GM03348 (cell line): Measurements from ENCODE around the gene MORF4L1.
"Not testable (repeated sequence)": the region's sequence is repeated elsewhere in the genome, so short reads cannot be mapped to it uniquely, and the experiment has no call there.

Experiments
- DNase-seq: peaks from one replicate; pipeline ENCODE4 v3.0.0; 2012; ENCODE audit warnings: low spot score

Gene MORF4L1, protein sequence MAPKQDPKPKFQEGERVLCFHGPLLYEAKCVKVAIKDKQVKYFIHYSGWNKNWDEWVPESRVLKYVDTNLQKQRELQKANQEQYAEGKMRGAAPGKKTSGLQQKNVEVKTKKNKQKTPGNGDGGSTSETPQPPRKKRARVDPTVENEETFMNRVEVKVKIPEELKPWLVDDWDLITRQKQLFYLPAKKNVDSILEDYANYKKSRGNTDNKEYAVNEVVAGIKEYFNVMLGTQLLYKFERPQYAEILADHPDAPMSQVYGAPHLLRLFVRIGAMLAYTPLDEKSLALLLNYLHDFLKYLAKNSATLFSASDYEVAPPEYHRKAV

DNA sequence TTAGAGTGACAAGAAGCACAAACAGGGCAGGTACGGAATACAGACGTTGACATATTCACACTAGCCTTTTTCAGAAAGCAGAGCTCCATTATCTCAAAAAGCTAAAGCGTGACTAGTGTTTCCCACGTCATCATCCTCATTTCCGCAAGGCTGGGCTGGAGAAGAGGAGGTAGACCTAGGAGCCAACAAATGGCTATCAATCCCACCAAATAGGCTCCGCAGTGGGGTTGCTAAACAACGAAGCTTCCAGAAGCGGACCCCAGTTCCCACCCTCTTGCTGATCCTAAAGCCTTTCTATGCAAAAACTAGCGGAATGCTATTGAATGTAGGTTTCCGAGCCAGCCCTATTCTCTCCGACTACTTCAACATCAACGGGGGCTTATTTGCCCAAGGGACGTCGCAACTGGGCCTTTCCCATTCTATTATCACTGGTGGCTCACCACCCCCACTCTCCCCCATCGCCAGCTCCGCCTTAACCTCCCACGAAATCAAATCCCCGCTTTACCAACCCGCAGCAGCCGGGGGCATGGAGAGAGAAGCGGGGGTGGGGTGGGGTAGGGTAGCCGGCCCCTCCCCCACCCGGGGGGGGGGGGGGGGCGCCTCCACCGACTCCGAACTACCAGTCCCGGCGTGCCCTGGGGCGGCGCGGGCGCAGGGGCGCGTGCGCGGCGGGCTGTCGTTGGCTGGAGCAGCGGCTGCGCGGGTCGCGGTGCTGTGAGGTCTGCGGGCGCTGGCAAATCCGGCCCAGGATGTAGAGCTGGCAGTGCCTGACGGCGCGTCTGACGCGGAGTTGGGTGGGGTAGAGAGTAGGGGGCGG, at the start of gene MORF4L1:
Gene MORF4L1, plus strand, starts transcription at position 736 of the 817 bp plus-strand sequence. CDS start 128 bp downstream, outside the sequence.
- peak; percentile 98 for DNase-seq

DNA sequence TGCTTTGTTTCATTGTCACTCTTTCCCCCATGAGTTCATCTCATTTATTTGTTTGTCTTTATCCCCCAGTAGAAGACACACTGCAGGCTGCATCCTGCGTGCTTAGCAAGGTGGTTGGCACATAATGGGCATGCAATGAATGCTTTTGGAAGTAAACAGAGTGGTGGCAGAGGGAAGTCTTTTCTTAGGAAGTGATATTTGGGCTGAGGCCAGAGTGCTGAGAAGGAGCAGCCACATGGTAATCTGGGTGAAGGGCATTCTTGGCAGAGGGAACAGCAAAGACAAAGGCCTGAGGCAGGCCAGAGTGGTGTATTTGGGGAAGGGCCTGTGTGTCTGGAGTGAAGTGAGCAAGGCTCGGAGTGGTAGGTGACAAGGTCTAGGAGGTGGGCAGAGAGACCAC, 43.8 kb upstream of the MORF4L1 start:
- DNase-seq = no peak

DNA sequence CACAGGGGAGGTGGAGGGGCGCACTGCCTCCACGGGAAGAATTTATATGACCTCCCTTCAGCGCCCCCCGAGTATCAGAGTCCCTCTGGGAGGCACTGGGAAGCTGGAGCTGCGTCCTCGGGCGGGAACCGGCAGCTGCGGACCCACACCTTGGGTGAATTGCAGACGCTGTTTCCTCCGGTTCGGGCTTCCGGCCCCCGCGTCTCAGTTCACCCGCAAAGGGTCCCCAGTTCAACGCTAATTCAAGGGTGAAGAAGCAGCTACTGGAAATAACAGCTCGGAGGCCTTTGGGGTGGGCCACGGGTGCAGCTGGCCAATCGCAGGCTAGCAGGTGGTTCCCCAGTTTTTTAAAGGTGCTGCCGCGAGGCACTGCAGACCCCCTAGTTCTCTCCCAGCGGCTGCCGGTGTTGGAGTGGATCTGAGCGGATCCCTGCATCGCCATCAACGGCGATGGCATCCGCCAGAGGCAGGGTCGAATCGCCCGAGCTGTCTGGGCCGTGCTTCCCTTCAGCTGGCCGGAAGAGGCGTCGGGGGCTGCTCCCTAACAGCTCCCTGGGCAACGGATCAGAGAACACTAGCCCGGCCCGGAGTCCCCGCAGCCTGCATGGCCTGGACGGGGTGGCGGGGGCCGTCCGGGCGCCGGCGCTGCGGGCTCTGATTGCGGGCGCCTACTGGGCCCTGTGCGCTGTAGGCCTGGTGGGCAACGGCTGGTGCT, 42.0 kb upstream of the MORF4L1 start:
- no peak for DNase-seq

DNA sequence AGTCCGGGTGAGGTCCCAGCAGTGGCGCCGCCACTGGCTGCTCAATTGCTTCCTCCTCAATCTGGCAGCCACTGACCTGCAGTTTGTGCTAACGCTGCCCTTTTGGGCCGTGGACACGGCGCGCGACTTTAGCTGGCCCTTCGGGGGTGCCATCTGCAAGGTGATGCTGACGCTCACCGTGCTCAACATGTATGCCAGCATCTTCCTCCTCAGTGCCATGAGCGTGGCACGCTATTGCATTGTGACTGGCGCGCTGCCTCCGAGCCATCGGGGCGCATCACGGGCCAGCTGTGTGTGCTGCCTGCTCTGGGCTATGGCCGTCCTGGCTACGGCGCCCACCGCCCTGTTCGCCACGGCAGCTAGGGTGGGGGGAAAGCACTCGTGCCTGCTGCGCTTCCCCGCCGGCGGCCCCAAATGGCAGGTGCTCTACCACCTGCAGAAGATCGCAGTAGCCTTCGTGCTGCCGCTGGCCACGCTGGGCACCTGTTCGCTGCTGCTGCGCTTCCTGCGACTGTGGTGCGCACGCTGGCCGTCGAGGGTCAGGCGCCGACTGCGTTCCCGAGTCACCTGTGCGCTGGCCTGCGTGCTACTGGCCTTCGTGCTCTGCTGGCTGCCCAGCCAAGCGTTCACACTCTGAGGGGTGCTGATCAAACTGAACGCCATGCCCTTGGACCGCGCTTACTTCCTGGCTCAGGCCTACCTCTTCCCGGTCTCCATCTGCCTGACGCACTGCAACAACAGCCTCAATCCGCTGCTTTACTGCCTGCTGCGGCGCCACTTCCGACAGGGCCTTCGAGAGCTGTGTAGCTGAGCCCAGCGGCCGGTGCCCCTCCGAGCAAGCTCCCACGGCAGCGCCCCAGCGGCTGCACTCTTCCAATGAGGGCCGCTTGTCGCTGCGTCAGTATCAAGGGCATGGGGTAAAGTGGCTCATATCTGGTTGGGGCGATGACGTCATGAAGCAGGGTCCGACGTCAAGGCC, 41.2 kb upstream of the MORF4L1 start:
- no peak for DNase-seq

DNA sequence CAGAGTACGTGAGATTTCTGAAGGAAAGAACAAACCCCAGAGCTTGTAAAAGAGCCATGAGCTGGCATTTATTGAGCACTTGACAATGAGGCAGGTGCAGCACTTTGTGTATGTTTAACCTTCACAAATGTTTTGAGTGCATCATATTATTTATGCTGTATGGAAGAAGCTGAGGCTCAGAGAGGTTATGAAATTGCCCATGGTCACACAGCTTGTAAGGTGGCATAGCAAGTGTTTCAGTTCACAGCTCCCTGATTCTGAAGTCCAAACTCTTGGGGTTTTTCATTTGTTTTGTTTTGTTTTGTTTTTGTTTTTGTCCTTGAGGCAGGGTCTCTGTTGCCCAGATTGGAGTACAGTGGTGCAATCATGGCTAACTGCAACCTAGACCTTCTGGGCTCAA, 36.4 kb upstream of the MORF4L1 start:
- no peak for DNase-seq

DNA sequence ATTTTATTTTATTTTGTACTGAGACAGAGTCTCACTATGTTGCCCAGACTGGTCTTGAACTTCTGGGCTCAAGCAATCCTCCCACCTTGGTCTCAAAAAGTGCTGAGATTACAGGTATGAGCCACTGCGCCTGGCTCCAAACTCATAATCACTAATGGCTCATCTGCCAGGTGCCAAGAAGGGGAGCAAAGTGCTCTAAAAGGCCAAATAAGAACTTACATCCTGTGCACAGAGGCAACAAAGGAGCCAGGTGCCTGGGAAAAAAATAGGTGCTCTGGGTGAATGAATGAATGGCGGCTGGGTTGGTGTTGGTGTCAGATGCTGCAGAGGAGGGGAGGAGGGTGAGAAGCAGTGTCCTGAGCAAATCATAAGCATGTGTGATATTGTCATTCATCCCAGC, 35.6 kb upstream of the MORF4L1 start:
- DNase-seq = no peak

DNA sequence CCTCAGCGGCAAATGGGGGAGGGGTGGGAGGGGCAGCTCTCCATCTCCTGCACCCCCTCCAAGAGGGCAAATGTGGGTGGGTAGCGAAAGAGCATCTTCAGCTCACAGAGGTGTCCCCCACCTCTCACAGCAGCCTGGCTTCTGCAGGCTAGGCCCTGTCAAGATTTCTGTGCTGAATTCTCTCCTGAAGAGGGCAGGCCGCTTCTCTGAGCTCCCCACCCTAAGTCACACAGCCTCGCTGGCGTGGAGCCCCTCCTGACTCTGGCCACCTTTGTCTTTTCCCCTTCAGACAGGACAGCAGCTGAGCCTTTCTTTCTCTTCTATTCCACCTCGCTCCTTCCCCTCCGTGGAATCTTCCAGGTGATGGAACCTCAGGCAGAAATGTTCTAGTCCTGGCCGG, 35.1 kb upstream of the MORF4L1 start:
- no peak for DNase-seq

DNA sequence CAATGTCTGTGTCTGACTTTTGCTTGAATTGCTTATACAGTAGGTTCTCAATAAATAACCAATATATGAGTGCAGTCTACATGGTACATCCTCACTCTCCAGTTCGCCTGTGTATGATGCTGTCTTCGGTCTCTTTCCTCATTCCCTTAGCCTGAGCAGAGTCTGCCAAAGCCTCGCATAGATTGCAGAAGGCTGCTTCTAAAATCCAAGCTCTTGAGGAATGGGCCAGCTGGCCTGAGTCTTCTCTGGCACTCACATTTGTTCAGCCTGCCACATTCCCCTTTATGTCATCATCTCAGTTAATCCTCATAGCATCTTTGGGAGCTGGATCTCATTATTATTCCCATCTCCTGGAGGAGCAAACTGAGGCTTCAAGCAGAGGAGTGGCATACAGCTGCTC, 34.2 kb upstream of the MORF4L1 start:
- DNase-seq = peak; percentile 54

DNA sequence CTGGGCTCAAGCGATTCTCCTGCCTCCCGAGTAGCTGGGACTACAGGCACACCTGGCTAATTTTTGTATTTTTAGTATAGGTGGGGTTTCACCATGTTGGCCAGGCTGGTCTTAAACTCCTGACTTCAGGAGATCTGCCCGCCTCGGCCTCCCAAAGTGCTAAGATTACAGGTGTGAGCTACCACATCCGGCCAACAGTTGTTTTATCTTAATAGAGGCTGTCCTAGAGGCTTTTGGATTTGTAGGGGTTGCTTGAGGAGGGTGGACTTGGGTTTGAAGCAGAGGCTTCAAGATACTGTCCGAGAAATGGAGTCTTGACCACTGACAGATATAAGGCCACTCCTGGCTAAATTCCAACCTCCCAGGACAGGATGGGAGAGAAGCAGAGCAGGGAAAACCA, 33.5 kb upstream of the MORF4L1 start:
- DNase-seq = not testable (repeated sequence)

DNA sequence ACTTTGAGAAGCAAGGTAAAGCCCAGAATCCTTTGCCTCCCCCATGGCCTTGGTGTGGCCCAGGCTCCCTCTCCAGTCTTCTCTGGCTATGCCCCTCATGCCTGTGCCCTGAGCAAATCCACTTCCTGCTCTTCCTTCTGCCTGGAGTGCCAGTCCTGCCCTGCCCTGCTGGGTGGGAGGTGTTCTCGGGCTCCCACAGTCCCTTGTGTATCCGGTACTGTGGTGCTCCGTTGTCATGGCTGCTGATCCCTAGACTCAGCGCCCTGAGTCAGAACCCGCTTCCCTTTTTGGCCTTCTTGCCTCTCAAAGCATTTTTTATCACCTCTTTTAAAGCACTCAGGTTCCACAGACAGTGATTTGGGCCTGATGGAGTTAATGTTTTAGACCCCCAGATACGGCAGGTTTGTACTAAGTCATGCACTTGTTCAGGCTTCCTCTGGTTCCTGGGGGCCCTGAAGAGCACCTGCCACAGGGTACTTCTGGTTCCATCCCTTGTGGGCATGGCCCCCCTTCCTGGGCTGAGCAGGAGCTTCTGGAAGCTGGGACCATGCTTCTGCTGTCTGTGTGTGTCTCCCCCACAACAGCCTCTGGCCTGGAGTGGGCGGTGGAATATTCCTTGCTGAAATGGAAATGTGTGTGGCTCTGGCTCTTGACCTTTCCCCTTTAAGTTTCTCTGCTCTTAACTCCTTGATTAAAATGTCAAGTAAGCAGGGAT, 31.9 kb upstream of the MORF4L1 start:
- DNase-seq = no peak

DNA sequence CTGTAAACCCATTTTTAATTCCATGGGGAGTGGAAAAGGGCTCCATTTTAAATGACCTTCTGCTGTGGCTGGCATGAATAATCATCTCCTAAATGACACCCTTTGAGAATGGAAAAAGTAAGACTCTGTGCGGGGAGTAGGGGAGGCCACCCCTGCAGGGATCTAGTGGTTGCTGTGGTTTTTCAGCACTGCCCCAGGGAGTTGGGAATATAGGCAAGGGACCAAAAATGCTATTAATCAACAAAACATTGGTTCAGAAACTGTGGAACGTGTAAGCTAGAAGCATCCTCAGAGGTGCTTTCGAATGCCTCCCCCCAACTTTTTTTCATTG, 31.3 kb upstream of the MORF4L1 start:
- DNase-seq = peak; percentile 35

DNA sequence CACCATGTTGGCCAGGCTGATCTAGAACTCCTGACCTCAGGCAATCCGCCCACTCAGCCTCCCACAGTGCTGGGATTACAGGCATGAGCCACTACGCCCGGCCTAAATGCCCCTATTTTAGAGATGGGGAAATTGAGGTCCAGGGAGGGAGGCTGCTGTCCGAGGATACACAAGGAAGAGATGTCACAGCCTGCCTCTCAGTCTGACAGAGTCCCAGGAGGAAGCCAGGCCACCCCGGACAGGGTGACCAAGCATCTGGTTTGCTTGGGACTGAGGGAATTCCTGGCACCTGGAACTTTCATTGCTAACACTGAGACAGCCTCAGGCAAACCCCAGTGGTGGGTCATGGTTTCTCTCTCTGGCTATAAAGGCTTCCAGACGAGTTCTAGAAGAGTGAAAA, 30.8 kb upstream of the MORF4L1 start:
- no peak for DNase-seq

DNA sequence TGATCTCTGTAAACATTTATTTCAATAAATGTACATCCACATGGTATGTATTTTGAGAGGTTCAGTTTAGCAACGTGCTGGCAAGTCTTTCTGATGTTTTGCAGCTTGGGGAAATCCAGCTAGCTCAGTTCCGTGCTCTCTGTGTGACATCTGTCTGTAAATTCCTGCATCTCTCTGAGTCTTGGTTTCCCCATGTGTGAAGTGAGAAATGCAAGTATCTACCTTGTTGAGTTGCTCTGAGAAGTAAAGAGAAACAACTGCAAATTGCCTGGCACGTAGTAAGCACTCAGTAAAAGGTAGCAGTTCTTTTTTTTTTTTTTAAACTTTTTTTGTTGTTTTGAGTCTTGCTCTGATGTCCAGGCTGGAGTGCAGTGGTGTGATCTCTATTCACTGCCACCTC, 30.2 kb upstream of the MORF4L1 start:
- DNase-seq = no peak

DNA sequence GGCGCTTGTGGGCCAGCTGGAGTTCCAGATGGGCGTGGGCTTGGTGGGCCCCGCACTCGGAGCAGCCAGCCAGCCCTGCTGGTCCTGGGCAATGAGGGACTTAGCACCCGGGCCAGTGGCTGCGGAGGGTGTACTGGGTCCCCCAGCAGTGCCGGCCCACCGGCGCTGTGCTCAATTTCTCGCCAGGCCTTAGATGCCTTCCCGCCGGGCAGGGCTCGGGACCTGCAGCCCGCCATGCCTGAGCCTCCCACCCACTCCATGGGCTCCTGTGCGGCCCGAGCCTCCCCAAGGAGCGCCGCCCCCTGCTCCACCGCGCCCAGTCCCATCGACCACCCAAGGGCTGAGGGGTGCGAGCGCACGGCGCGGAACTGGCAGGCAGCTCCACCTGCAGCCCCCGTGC, 25.8 kb upstream of the MORF4L1 start:
- DNase-seq = not testable (repeated sequence)

DNA sequence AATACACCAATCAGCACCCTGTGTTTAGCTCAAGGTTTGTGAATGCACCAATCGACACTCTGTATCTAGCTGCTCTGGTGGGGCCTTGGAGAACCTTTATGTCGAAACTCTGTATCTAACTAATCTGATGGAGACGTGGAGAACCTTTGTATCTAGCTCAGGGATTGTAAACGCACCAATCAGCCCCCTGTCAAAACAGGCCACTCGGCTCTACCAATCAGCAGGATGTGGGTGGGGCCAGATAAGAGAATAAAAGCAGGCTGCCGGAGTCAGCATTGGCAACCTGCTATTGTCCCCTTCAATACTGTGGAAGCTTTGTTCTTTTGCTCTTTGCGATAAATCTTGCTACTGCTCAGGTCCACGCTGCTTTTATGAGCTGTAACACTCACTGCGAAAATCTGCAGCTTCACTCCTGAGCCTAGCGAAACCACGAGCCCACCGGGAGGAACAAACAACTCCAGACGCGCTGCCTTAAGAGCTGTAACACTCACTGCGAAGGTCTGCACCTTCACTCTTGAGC, 25.2 kb upstream of the MORF4L1 start:
- DNase-seq = not testable (repeated sequence)

DNA sequence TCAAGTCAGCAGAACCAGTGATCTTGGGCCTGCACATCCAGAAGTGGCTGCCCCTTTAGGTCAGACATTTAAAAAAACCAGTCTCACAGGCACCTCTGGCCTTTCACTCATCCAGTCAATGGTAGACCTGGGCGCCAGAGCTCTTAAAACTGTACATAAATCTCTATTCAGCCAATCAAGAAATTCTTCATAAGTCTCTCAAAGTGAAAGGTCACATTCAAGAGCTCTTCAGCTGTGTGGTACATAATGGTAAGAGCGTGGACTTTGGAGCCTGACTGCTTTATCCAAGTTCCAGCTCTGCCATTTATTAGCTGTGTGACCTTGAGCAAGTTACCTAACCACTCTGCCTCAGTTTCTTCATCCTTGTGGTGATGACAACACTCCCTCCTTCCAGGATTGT, 22.3 kb upstream of the MORF4L1 start:
- no peak for DNase-seq

DNA sequence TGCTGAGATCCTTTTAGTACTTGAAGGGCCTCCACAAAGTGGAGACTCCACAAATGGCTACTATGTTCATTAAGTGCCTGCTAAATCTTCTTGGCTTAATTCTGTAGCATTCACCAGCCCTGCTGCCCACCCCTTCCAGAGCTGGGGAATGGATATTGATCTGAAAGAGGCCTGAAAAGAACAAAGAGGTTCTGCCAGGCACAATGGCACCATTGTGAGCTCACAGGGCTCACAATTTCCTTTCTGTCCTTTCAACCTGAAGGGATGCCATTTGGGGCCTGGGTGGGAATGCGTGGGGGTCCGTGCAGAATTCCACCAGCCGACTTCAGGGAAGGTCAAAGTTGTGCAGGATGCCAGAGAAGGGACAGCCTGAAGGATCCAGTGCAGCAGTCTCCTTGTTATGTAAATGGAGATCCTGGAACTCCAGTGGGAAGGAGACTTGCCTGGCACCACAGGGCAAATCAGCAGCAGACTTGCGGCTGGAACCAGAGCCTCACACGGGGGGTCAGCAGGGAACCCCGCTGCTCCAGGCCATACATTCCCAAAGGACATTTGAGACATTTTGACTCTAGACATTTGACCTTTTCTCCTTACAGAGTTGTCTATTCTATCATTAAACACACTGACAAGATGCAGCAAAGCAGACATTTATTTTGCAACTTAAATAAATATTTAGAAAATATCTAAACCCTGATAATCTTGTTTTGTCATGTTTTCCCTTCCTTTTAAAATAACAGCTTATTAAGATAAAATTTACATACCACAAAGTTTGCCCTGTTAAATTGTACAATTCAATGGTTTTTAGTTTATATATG, 21.5 kb upstream of the MORF4L1 start:
- DNase-seq = no peak

DNA sequence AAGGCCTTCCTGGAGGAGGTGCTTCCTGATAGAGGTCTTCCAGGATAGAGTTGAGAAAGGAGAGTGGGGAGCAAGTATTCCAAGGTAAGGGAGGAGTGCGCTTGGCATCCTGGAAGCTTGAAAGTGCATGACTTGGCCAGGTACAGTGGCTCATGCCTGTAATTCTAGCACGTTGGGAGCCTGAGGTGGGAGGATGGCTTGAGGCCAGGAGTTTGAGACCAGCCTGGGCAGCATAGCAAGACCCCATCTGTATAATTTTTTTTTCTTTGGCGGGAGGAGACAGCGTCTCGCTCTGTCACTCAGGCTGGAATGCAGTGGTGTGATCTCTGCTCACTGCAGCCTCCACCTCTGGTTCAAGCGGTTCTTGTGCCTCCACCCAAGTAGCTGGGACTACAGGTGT, 19.2 kb upstream of the MORF4L1 start:
- no peak for DNase-seq

DNA sequence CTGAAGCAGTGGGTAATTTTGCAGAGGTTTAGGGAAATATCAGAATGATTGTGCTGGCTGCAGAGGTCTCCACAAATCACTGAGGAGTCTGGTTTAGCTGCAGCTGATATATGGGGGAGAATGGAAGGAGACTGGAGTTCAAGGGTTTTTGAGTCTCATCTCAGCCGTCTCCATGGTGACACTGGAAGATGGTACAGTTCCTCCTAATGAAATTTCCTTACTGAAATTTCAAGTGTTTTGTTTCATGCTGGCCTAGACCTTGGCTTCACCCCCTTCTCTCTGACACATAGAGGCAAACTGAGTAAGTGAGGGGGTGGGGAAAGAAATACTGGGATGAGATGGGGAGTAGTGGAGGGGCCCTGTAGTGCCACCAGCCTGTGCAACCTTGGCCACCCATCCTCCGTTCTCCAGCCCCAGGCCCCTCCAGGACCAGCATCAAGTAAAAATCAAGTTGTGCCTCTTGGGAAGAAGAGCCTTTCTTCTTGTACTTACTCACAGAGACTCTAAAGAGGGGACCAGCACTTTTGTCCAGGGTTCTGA, 17.8 kb upstream of the MORF4L1 start:
- no peak for DNase-seq

DNA sequence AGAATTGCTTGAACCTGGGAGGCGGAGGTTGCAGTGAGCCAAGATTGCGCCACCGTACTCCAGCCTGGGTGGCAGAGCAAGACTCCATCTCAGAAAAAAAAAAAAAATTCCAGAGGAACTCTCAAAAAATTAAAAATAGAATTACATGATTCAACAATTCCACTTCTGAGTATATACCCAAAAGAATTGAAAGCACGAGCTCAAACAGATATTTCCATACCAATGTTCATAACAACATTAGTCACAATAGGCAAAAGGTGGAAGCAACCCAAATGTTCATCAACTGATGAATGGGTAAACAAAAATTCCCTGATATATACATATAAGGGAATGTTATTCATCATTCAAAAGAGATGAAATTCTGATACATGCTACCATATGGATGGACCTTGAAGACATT, 16.9 kb upstream of the MORF4L1 start:
- DNase-seq = no peak
